SJSA1 (cell line): Measurements from ENCODE around the gene ZNF699. TPM values are rescaled to one million over a fixed set of nuclear protein-coding genes. Genes with fewer than 3 reads are reported as not detected.

Source experiments
- total RNA-seq: library from RNA; depleted of rRNA; stranded (reverse); fragments of >200 nt; shearing (Covaris generic); gene quantifications from 2 replicates; pipeline ENCODE4 v1.2.3, GENCODE V29; 2014; rRNA removed

Gene ZNF699
- total RNA-seq, 1 experiment from 2014 or later = 13.6 TPM

Other genes with a start within 250 kb of the ZNF699 start
- gene OR1M1, start 222.8 kb downstream of the ZNF699 start, total RNA-seq = not detected in 2 replicates
- gene OR7G2, start 202.4 kb downstream of the ZNF699 start, total RNA-seq = not detected in 2 replicates
- not detected in 2 replicates for gene OR7G1, start 194.1 kb downstream of the ZNF699 start, total RNA-seq
- gene OR7G3, start 182.9 kb downstream of the ZNF699 start, total RNA-seq = not detected in 2 replicates
- gene ZNF317, start 169.4 kb downstream of the ZNF699 start, total RNA-seq = 8.1 and 17.7 TPM in 2 replicates
- gene OR7D2, start 130.9 kb downstream of the ZNF699 start, total RNA-seq = 0.03 TPM in 1 of 2 replicates, not detected in the other
- not detected in 2 replicates for gene OR7D4, start 90.2 kb downstream of the ZNF699 start, total RNA-seq
- gene OR7E24, start 58.9 kb downstream of the ZNF699 start, total RNA-seq = not detected in 2 replicates
- gene ZNF559, start 14.3 kb upstream of the ZNF699 start, total RNA-seq = 15.8 and 18.4 TPM in 2 replicates
- 1.8 TPM in 1 of 2 replicates, not detected in the other for gene ZNF177, start 53.2 kb upstream of the ZNF699 start, total RNA-seq
- 9.0 and 16.1 TPM in 2 replicates for gene ZNF266, start 125.7 kb upstream of the ZNF699 start, total RNA-seq
- not detected in 2 replicates for gene ZNF560, start 188.8 kb upstream of the ZNF699 start, total RNA-seq
- gene ZNF426, start 228.8 kb upstream of the ZNF699 start, total RNA-seq = 4.7 and 5.9 TPM in 2 replicates